GM12865 (cell line): Measurements from ENCODE around the gene SUGCT.
"Not testable (repeated sequence)": the region's sequence is repeated elsewhere in the genome, so short reads cannot be mapped to it uniquely, and the experiment has no call there.

ENCODE experiments used
- DNase-seq: peaks from one replicate; pipeline ENCODE4 v3.0.0; 2010; ENCODE audit warnings: low read depth
- H3K4me3 ChIP-seq: 2 replicates; pipeline ENCODE4 v1.5.1; 2011; ENCODE audit warnings: mild to moderate bottlenecking, low read depth, low read length, control low read depth
- CTCF ChIP-seq: IDR thresholded peaks from 2 replicates; pipeline ENCODE4 v1.5.1; 2011; ENCODE audit warnings: low read length, control low read depth, low read depth, inconsistent platforms; ENCODE audit not compliant: insufficient read depth; ENCODE audit errors: missing control alignments

Gene SUGCT

DNA sequence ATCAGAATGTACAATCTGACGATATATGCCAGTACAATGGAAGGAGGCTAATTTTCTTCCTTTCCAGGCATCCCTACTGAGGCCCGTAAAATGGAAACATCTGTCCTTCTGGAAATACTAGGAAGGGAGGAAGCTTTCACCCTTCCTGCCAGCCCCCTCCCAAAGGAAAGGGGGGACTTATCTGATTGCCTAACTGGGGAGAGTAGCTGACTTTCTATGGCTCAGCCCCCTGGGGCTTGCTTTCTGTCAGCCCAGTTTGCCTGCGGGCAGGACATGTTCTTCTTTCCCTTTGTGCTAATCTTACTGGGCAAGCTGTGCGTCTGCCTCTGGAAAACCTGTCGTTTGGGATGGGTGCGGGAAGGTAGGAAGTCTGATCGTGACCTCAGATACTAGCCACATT is 508.9 kb downstream of the SUGCT start:
- DNase-seq: no peak
- H3K4me3 ChIP-seq: no peak overlapping the region
- TF ChIP-seq CTCF: no peak

- DNase-seq: no peak
- no peak overlapping the region for H3K4me3 ChIP-seq
Measured at GRCh38 chr7:40644454-40645188, 509.8 kb downstream of the SUGCT start.

DNA sequence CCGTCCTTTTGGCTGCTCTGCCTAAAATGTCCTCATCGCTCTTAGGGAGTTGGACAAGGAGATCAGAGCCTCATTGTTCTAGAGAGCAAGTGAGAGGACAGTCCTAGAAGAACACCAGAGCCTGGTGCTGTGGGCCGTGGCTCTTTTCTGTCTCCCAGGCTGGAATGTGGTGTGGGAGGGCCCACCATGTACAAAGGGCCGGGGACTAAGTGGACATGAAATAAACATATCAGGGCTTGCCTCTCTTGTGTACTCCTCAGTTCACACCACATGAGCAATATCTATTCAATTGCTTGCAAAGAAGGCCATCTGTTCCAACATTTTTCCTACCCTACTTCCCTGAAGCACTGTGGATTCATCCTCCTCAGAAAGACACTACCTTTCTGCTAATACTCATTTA is 510.4 kb downstream of the SUGCT start:
- TF ChIP-seq CTCF: no peak
- H3K4me3 ChIP-seq: no peak overlapping the region
- DNase-seq: no peak

More at GRCh38 chr7:40644454-40645188, 509.8 kb downstream of the SUGCT start:
- no peak for TF ChIP-seq CTCF

- DNase-seq: no peak
- no peak overlapping the region for H3K4me3 ChIP-seq
- no peak for TF ChIP-seq CTCF
Measured at GRCh38 chr7:40646717-40647116, 511.9 kb downstream of the SUGCT start.

DNA sequence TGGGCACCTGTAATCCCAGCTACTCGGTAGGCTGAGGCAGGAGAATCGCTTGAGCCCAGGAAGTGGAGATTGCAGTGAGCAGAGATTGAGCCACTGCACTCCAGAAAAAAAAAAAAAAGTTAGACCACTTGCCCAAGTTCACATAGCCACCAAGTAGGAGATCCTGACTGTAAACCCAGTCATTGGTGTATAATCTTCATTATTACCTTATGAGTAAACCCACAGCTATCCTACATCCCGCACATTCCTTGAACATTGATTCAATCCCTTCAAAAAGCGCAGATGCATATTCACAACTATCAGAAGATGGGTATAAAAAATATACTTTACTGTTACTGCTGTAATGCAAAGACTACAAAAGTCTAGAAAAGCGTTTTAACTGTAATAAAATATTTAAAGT is 512.9 kb downstream of the SUGCT start:
- H3K4me3 ChIP-seq: no peak overlapping the region
- no peak for TF ChIP-seq CTCF
- no peak for DNase-seq

- no peak for TF ChIP-seq CTCF
Measured at GRCh38 chr7:40649247-40649646, 514.4 kb downstream of the SUGCT start.

GRCh38 chr7:40650903-40651302 is 516.1 kb downstream of the SUGCT start:
- not testable (repeated sequence) for DNase-seq, H3K4me3 ChIP-seq

More at GRCh38 chr7:40649247-40649646, 514.4 kb downstream of the SUGCT start:
- H3K4me3 ChIP-seq: no peak overlapping the region
- DNase-seq: no peak
